ENCODE measurements around the gene CYP4F8.

DNA sequence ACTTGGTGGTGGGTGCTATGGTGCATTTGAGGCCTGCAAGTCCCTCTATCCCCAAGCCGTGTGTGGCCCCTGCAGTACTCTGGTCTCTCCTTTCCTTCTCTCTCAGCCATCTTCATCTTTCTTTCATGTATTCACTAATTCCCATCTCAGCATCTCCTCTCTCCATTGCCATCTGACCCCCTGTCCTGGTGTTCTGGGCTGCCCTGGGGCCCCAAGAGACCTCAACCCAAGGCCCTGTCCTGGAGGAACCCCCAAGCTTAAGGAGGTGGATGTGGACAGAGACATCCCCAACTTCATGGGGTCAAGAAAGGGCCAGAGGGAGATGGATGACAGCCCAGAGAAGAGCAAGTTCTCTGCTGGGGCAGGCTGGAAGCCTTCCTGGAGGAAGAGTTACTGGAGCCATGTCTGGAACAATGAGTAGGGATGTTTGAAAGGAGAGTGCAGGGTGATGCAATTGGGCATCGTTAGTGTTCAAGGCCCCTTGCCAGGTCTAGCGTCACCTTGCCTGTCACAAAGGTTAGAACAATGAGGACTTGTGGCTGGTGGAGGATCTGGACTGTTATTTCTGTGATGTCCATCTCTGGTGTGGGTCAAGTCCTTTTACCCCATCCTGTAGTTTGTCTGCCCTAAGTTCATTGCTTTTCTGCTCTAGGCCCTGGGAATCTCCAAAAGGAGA is 29.2 kb downstream of the CYP4F8 start:
- TF ChIP-seq, protein P1, sequence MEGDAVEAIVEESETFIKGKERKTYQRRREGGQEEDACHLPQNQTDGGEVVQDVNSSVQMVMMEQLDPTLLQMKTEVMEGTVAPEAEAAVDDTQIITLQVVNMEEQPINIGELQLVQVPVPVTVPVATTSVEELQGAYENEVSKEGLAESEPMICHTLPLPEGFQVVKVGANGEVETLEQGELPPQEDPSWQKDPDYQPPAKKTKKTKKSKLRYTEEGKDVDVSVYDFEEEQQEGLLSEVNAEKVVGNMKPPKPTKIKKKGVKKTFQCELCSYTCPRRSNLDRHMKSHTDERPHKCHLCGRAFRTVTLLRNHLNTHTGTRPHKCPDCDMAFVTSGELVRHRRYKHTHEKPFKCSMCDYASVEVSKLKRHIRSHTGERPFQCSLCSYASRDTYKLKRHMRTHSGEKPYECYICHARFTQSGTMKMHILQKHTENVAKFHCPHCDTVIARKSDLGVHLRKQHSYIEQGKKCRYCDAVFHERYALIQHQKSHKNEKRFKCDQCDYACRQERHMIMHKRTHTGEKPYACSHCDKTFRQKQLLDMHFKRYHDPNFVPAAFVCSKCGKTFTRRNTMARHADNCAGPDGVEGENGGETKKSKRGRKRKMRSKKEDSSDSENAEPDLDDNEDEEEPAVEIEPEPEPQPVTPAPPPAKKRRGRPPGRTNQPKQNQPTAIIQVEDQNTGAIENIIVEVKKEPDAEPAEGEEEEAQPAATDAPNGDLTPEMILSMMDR (IDR thresholded peaks at IDR 0.05; ENCODE audit: low read depth, low read length): no peak
- TF ChIP-seq, protein P2, sequence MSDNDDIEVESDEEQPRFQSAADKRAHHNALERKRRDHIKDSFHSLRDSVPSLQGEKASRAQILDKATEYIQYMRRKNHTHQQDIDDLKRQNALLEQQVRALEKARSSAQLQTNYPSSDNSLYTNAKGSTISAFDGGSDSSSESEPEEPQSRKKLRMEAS (IDR thresholded peaks at IDR 0.05; ENCODE audit: low read depth, low read length): no peak
